Astrocyte of the hippocampus (primary cell): Measurements from ENCODE around the gene PWWP2B.

Source experiments
- DNase-seq: peaks from one replicate; pipeline ENCODE4 v3.0.0; 2011; ENCODE audit warnings: low read depth, low spot score

Gene PWWP2B

DNA sequence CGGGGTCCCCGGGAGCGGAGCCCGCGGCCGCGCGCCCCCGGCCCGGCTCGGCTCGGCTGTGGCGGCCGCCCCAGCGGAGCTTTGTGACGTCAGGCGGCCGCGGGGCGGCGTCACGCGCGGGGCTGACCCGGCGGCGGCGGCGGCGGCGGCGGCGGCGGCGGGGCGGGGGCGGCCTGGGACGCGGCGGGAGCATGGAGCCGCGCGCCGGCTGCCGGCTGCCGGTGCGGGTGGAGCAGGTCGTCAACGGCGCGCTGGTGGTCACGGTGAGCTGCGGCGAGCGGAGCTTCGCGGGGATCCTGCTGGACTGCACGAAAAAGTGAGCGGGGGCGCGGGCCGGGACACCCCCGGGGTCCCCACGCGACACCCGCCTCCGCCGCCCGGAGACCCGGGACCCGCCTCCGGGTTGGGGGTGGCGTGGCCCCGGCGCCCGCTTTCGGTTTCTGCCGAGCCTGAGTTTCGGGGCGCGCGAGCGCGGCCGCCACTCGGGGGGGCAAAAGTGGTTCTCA lies at the start of gene PWWP2B:
Gene PWWP2B, plus strand, starts transcription at position 165 of the 506 bp plus-strand sequence. Its CDS starts 27 bp downstream, at position 192.
- DNase-seq, result peak; percentile 73

DNA sequence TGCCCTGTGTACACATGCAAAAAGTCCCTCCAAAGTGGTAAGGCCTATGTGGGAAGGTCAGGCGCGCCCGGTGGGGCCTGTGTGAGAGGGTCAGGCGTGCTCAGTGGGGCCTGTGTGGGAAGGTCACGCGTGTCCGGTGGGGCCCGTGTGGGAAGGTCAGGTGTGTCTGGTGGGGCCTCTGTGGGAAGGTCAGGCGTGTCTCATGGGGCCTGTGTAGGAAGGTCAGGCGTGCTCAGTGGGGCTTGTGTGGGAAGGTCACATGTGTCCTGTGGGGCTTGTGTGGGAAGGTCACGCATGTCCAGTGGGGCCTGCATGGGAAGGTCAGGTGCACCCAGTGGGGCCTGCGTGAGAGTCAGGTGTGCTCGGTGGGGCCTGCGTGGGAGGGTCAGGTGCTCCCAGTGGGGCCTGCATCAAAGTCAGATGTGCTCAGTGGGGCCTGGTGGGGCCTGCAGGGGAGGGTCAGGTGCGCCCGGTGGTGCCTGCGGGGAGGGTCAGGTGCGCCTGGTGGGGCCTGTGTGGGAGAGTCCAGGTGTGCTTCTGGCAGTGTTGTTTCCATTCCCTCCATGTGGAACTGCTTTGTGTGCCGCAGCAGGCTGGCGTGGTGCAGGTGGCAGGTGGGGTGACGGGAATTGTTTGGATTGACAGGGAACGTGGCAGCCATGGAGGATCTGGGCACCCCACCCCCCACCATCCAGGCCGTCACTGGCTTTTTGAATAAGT lies 49.6 kb upstream of the PWWP2B start:
- no peak for DNase-seq

DNA sequence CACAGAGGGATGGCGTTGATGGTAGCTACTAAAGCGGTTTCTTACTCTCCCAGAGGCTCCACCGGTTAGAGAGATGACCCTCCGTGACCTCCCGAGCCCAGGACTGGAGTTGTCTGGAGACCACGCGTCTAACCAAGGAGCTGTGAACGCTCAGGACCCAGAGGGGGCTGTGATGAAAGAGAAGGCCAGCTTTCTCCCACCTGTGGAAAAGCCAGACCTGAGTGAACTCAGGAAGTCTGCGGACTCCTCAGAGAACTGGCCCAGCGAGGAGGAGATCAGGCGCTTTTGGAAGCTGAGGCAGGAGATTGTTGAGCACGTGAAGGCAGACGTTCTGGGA lies 49.1 kb upstream of the PWWP2B start:
- DNase-seq, result no peak

DNA sequence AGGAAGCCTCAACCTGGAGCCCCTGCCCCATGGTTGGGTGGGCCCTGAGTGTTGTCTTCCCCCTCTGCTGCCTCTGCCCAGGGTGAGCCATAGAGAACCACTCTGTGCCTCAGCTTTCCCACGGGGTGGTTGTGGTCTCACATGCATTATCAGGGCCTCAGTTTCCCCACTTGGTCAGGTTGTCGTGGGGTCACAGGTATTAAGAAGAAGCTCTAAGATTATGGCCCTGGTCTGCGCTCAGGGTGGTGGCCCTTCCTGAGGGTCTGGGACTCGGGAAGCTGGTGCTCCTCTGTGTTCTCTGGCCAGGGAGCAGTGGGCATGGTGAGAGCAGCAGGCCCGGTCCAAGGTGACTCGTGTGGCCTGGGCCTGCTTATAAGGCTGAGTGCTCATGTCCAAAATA lies 47.2 kb upstream of the PWWP2B start:
- no peak for DNase-seq

DNA sequence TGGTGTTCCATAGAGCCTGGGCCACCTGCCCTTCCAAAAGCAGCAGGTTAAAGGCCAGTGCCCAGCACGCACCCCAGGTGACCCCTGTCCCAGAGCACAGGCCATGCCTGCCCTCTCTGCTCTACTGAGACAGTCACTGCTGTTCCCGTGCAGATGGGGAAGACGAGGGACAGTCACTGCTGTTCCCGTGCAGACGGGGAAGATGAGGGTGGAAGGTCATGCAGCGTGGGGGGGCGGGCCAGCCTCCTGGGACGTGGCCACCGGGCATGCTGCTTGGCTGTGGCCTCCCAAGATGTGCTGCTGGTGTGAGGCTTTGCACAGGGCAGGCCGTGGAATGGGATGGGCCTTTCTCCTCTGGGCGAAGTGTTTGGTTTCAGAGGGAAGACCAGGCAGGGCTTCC lies 46.6 kb upstream of the PWWP2B start:
- no peak for DNase-seq

DNA sequence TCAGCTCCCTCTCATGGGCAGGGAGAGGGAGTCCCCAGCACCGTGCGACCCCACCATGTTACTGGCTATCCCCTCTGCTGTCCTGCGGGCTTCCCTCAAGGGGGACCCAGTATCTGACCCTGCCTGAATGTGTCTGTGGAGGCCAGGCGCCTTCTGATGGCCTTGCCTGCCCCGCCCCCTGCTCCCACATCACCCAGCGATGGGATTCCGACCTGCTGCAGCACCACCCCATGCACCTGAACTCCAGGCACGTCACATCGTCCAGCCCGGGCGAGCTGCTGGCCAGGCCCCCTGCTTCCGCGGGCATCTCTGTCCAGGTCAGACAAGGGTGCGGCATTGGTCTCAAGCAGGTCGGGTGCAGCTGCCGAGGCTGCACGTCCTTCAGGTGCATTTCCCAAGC lies 46.1 kb upstream of the PWWP2B start:
- DNase-seq, result no peak

DNA sequence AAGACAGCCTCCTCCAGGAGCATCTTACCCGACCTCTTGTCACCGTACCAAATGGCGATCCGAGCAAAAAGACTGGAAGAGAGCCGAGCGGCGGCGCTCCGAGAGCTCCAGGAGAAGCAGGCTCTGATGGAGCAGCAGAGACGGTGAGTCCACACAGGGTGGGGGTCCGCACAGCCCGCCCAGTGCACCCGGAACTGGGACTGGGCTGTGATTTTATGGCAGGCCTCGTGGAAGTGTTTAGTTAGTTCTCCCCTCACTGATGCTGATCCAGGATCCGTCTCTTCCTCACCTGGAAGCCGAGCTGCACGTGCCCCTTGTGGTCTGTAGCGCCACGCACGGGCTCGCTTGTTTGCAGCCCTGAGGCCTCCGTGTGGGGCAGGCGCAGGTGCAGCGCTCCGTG lies 45.4 kb upstream of the PWWP2B start:
- DNase-seq, result no peak

DNA sequence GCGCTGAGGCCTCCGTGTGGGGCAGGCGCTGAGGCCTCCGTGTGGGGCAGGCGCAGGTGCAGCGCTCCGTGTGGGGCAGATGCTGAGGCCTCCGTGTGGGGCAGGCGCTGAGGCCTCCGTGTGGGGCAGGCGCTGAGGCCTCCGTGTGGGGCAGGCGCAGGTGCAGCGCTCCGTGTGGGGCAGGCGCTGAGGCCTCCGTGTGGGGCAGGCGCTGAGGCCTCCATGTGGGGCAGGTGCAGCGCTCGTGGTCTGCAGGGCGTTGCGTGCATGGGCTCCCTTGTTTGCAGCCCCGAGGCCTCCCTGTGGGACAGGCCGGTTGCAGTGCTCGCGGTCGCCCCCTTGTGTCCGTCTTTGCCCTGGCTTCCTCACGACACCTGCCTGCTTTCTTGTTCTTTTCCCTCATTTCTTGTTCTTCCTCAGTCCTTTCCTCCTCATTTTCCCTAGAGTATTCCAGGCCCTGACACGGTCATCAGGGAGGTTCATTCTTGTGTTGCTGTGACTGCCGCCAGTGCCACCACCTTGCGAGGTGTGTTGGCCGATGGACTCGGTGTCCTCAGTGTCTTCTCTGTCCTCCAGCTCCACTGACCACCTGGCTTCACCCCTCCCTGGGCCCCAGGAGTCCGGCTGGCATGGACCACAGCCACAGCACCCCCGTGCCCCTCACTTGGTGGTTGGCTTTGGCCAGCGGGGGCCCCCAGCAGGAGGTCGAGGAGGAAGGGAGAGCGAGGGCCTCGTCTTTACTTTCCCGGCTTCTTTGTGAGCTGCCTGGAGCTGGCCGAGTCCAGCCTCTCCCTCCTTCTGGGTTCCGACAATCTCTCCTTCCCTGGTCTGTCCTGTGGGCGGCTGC lies 44.3 kb upstream of the PWWP2B start:
- DNase-seq, result peak; percentile 85

DNA sequence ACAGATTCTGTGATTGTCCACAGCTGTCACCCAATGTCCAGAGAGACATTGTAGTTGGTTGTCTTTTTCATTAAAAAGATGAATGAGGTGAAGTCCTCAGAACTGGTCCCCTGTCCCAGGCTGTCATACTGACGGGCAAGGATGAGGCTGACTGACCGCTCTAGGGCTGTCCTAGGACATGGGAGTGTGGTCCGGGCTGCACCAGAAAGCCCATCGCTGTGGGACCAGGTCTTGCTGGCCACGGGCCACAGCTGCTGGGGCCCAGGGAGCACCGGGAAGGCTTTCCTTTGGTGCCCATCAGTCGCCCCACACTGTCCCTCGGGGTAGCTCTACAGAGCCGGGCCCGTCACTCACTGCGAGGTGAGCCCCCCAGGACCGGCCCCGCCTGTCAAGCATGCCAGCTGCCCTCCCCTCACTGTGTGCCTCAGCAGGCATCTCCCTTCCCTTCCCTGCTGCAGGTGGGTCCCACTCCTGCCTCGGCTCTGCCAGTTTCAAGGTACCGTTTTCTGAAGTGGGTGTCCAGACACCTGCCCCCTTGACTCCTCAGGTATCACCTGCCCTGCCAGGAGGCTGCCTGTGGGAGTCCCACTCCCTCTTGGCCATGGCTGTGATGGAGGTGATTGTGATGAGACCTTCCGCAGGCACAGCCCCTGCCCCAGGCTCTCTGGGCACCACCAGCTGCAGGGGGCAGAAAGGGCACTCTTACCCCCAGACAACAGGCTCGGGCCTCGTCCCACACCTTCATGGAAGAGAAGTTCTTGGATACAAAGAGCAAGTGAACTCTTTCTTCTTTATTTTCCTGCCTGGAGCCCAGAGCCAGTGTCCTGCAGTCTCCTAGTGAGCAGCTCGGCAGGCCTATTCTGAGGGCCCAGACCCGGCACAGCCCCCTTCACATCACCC lies 43.3 kb upstream of the PWWP2B start:
- no peak for DNase-seq

DNA sequence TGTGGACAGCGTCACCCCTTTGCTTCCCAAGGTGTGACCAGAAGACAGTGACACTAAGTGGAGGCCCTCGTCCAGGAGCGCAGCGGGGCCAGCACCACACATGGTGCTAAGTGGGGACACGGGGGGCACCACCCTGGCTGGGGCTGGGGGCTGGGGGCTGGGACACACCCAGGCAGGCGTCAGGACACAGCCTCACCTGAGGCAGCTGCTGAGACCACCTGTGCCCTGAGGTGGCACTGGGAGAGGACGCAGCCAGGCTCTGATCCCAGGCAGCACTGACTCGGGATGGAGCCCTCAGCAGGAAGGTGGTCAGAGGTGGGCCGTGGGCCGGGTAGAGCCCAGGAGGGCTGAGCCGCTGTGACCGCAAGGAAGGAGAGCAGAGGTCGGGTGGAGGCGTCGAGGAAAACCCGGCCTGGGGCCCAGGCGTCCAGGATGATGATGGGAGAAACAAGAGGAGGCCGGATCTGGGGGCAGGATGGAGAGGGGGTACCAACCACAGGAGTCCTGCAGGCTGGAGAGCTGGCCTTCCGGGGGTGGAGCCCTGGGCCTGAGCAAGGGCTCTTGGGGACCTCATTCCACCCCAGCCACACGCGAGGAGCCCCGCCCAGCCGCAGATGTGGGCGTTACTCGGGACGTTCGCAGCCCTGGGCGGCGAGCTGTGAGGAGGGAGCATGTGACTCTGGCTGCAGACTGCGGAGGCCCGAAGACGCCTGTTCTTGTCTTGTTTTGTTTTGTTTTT lies 42.5 kb upstream of the PWWP2B start:
- DNase-seq, result no peak

DNA sequence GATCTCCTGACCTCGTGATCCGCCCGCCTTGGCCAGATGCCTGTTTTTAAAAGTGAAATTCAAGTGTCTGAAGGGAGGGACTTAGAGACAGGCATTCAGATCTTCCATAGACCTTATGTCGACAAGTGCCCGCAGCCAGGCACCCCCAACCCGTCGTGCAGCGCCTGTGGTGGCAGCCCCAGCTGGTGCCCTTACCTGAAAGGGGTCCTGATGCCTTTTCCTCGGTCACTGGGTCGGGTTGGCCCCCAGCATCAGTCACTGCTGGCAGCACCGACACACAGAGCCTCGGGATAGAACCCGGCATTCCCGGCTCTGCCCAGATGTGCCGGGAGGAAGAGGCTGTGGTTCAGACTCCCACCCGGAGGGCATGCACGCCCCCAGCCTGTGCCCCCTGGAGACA lies 41.7 kb upstream of the PWWP2B start:
- no peak for DNase-seq

DNA sequence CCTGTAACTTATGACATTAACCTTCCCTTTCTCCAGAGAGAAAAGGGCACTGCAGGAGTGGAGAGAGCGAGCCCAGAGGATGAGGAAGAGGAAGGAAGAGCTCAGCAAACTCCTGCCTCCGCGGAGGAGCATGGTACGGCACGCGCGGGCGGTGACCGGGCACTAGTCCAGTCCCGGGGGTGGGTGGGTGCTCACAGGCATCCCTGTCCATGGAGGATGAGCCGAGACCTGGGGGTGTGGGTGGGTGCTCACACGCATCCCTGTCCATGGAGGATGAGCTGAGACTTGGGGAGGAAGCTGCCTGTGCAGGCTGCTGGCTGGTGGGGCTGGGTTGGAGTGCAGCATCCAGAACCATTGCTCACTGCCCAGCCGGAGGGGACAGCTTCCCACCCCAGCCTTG lies 41.2 kb upstream of the PWWP2B start:
- DNase-seq, result no peak

DNA sequence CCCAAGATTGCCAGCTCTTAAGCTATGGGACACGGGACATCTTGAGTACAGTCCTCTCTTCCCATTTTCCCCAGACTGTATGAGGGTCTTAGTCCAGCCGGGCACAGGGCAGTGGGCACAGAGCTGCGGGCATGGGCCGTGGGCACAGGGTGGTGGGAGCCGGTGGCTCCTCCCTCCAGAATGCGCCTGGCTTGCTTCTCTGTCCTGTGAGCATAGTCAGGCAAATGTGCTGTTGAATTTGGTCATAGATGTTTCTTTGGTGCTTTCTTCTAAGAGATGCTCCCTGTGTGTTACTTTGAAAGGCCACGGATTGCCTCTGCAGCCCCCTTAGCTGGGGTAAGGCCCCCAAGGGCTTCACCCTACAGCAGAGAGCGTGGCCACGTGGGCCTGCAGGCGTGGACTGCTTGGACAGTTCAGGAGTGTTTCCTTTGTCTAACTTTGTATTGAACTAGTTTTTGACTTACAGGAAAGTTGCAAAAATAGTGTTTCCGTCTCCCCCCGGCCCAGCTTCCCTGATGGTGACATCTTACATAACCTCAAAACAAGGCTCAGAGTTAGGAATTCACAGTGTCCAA lies 40.3 kb upstream of the PWWP2B start:
- no peak for DNase-seq

DNA sequence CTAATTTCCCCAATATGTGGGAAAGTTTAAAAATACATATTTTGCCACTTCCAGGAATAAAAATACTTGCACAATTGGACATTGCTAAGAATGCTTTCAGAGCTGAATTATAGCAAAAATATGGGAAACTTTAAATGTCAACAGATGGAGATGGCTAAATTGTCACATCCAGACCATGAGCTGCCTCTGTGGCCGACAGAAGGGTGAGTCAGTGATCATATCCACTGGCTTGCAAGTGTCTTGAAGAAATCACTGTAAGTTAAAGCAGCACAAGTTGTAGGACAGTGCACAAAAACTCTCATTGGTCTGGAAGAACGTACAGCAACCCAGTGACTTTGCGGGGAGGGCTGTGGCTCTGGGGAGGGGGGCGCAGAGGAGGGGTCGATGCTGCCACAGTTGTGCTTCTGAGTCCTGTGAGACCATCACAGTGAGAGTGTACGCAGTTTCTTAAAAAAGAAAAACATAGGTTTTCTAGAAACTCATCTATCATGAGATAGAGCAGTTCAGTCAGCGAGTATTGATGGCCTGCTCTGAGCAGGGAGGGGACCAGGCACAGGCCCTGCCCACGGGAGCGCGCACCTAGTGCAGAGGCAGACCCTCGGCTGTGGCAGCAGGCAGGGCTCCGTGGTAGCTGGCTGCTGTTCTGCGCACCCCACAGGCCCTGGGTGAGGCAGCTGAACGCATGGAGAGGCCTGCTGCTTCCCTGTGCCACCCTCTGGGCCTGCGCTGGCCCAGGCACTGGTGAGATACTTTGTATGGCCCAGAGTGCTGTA lies 39.5 kb upstream of the PWWP2B start:
- no peak for DNase-seq

DNA sequence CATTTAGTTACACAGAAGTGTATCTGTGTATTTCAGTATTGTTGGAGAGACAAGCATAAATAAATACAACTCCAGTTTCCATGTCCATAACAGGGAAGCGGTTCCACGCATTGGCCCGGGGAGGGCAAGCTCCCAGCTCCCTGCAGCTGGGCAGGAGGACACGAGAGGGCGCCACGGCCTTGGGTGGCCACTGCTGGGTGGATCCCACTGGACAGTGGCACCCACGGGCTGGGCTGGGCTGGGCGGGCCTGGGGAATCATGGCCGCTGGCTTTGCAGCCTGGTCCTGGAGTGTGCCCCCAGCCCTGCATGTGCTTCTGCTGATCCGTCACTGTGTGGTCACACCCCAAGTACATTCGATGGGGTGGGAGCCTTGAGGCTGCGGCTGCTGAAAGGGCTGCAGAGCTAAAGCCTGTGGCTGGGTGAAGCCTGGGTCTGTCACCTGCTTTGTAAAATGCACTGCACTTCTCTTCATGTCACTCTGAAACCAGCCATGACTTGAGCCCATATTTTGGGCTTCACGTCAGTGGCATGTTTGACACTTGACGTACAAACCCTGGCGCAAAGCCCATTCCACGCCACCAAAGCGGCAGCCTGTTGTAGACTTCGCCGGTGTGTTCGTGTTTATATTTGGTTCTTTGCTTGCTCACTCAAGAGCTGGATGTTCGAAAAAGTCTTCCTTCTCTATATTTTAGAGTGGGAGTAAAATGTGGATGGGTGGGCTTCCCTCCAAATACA lies 37.5 kb upstream of the PWWP2B start:
- no peak for DNase-seq

DNA sequence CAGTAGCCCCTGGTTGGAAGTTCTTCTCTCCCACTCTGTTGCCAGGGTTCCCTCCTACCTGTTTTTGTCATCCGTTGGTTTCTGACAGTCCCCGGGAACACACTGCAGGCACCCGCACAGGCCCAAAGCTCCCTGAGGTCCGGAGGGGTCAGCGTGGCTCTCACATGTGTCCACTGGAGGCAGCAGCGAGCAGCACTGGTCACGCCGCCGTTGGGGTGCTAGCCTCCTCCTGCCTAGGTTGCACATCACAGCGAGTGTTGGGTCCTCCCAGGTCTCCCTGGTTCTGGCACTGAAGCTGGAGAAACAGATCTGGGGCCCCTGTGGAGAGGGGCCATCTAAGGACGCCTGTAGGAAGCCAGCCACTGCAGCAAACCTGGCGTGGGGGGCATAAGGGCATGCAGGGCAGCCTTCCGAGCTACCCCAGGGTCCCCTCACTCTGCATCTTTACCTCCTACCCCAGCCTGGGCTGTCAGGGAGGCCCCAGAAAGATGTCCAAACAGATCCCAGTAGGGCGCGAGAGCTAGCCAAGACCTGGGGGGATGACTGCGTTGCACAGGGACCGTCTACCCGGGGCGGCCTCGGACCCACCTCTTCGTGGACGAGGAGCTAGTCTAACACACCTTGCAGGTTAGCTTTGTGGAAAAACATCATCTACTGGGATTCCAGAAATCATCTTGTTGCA lies 36.1 kb upstream of the PWWP2B start:
- DNase-seq, result no peak

DNA sequence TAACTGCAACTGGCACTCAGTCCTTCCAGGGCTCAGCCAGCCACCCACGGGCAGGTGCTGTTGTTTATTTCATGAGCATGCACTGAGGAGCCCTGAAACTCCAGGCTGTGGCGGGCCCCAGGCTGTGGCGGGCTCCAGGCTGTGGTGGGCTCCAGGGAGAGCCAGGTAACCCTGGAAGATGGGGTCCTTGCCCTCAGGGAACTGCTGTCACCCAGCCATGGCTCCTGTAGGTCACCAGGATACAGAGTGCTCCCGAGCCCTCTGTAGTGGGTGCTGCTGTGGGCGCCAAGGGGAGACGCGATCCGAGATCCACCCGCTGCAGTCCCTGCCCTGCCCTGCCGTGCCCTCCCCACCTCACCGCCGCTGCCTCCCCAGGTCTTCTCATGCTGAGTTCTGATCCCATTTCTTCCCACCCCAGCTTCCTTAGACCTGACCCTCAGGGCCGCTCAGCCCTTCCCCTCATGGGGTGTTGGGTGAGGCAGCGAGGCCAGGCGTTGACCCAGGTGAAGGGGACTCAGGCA lies 35.4 kb upstream of the PWWP2B start:
- DNase-seq, result no peak

DNA sequence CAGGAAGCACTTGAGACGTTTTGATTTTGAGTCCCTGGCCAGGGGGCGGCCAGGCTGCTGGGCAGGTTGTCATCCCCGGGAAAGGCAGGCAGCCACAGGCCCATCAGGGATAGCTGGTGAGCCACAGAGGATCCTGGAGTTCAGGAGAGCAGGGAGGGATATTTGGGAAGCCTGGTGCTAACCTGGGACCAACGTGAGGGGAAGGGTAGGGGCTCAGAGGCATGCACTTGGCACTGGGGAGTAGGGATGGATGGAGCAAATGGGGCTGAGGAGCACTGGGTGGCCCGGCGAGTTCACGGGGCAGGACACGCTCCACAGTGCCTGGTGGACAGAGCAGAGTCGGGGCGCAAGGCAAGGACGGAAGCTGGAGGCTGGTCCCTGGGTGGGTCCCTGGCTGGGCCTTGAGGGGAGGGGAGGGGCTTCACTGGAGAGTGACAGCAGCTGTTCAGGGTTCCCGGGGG lies 34.8 kb upstream of the PWWP2B start:
- no peak for DNase-seq

DNA sequence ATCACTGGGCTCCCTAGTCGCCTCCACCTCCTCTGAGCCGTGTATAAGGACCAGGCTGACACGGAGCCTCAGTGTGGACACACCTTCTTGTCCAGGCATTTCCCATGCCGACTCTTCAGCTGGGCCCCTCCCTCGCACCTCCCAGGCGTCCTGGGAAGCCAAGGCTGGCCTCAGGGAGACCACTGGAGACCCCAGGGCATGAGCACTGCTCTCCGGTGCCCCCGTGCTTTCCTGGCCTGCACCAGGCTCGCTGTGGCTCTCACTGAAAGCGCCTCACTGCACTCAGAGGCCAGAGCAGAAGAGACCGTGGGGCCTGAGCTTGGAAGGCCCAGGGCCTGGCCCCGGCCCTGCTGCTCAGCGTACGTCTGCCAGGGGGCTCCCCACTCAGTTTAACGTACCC lies 33.6 kb upstream of the PWWP2B start:
- DNase-seq, result no peak
